HuH-7.5 (cell line): ENCODE data around the gene RTN4IP1.
"Not testable (repeated sequence)": the region's sequence is repeated elsewhere in the genome, so short reads cannot be mapped to it uniquely, and the experiment has no call there.

ENCODE experiments used
- DNase-seq: peaks from one replicate; pipeline ENCODE4 v3.0.0; 2011; ENCODE audit warnings: low spot score

Gene RTN4IP1

DNA sequence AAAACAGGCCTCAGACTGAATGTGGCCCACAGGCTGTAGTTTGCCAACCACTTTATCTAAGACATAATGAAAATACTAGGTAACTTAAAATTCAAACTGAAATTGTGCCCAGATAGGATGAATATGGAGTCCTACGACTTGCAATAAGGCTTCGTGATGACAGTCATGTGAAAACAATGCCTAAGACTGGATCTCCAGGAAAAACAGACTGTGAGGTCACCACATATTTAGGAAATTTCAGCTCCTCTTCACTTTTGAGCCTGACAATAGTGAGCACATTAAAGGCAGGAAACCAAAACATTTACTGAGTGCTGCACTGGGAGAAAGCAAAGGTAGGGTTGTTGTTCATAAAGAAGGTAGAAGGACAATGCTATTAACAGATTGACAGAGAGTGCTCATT is 50.0 kb downstream of the RTN4IP1 start:
- no peak for DNase-seq

GRCh38 chr6:106574741-106575458 is 54.4 kb downstream of the RTN4IP1 start:
- DNase-seq = no peak

GRCh38 chr6:106572875-106573585 is 56.3 kb downstream of the RTN4IP1 start:
- no peak for DNase-seq

- DNase-seq = no peak
Measured at GRCh38 chr6:106572436-106572835, 56.9 kb downstream of the RTN4IP1 start.

GRCh38 chr6:106569428-106569827 is 59.9 kb downstream of the RTN4IP1 start:
- DNase-seq = no peak

DNA sequence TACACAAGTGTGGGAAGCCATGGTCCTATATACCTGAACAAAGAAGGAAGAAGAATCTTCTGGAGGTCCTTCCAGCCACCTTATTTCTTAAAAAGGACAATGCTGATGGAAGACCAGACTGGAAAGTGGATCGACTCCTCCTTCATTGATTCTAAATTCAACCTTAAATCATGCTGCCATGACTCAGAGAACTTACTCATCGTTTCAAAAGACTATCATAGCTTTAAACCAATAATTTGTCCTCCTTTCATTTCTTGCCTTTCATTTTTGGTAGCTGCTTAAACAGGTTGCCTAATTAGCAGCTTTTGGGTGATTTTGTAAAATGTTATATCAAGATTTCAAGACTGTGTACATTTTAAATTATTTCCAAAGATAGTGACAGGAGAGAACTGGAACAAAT is 60.8 kb downstream of the RTN4IP1 start:
- no peak for DNase-seq

- no peak for DNase-seq
Measured at GRCh38 chr6:106564476-106564875, 64.8 kb downstream of the RTN4IP1 start.

DNA sequence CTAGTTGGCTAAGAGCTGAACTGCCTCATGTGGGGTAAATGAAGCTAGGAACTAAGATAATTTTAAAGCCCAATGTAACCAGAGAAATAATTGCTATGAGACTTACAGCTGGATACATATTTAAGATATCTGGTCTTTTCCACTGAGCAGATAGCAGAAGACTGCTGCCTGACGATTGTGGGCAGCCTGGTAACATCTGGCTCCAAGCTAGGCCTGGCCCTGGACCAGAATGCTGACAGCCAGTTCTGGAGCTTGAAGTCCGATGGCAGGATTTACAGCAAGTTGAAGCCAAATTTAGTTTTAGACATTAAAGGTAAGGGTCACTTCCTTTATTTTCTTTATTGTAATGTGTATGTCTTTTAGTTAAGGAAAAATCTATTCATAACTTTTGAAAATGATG is 65.7 kb downstream of the RTN4IP1 start:
- no peak for DNase-seq

GRCh38 chr6:106561686-106562405 is 67.5 kb downstream of the RTN4IP1 start:
- DNase-seq = no peak

DNA sequence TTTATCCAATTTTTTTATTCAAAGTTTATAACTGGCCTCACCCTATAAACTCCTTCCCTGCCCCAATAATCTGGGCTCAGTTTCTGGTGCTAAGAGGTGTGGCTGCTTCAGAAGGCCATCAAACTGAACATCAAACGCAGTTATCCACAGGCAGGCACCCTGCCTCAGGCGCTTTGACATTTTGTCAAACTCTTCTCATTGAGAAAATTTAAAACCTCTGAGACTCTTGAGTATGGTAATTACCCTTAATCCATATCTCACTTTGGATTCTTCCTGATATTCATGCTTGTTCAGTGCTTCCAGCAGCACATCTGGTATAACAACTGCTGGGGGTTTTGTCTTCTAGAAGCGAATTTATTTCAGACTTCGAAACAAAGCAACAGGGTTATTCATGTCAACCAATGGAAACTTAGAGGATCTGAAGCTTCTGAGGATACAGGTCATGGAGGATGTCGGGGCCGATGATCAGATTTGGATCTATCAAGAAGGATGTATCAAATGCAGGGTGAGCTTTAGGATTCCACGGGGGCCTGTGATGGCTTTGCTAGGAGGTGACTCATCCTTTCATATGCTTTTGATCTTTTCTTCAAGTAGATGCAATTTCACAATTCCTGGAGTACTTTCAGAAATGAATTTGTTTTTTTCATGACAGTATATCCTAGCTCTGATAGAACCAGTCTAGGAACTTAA is 68.2 kb downstream of the RTN4IP1 start:
- DNase-seq = no peak

- not testable (repeated sequence) for DNase-seq
Measured at GRCh38 chr6:106559659-106560058, 69.6 kb downstream of the RTN4IP1 start.

DNA sequence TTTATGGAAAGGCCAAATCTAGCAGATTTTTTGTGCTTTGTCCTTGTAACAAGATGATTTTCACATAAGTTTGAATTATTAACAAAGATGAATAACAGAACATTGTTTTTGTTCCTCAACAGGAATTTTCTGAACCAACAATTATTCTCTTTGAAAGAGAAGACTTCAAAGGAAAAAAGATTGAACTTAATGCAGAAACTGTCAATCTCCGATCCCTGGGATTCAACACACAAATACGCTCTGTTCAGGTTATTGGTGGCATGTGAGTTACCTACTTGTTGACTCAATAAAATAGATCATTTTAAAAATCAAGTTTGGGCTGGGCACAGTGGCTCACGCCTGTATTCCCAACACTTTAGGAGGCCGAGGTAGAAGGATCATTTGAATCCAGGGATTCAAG is 70.9 kb downstream of the RTN4IP1 start:
- no peak for DNase-seq

DNA sequence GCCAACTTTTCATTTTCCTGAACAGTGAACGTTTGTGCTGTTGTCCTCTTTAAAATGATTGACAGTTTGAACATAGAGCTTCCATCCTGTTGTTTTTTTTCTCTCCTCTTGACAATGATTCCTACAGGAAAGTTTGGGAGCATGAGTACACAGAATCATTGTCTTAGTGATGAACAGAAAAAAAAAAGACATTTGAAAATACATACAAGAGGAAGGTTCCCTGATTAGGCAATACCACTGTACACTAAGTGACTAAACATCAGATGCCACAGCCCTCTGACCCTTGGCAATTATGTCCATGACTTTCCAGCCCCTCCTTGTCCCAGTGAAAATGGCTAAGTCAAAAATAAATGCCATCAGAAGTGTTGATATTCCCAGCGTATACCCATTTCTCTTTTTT is 71.5 kb downstream of the RTN4IP1 start:
- DNase-seq = no peak

- DNase-seq = no peak
Measured at GRCh38 chr6:106556368-106556960, 72.8 kb downstream of the RTN4IP1 start.

DNA sequence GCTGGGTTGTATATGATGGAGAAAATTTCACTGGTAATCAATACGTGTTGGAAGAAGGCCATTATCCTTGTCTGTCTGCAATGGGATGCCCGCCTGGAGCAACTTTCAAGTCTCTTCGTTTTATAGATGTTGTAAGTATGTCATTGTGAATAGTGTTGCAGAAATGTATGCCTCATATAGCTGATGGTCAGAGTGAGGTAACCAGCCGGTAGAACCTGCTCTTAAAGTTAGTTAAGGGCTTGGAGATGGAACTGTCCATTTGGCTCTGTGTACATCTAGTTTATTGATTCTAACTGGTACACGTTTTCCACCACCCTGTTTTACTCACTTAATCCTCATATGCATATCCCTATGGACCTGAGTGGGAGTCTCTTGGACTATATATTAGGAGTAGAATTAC is 73.5 kb downstream of the RTN4IP1 start:
- no peak for DNase-seq

DNA sequence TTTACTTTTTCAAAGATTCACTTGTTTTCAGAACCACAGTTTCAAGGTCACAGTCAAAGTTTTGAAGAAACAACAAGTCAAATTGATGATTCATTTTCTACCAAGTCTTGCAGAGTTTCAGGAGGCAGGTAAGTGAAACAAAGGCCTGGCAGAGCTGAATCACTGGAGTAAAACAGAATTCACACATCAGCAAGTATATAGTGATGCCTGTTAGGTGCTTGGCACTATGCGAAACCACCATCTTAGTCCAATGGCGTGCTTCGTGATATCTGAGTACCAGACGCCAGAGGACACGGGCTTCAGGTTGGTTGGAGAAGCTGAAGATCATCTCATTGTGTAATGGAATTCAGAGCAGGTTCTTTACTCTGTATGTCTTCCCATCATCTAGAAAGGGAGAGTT is 75.9 kb downstream of the RTN4IP1 start:
- no peak for DNase-seq

GRCh38 chr6:106551155-106551554 is 78.1 kb downstream of the RTN4IP1 start:
- no peak for DNase-seq

DNA sequence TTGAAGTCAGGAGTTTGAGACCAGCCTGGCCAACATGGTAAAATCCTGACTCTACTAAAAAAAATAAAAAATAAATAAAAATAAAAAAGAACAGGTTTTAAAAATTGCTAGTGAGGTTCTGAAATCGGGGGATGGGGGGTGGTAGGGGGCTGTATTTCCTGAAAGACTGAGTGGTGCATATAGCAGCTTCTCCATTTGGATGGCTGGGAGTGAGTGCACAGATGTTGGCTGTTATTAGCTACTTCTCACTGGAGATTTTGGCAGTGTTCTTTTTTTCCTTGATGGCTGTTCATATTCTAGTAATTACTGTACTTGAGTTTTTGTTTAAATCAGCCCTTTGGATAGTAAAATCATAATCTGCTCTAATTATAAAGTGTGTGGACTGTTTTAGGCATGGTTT is 79.8 kb downstream of the RTN4IP1 start:
- no peak for DNase-seq

DNA sequence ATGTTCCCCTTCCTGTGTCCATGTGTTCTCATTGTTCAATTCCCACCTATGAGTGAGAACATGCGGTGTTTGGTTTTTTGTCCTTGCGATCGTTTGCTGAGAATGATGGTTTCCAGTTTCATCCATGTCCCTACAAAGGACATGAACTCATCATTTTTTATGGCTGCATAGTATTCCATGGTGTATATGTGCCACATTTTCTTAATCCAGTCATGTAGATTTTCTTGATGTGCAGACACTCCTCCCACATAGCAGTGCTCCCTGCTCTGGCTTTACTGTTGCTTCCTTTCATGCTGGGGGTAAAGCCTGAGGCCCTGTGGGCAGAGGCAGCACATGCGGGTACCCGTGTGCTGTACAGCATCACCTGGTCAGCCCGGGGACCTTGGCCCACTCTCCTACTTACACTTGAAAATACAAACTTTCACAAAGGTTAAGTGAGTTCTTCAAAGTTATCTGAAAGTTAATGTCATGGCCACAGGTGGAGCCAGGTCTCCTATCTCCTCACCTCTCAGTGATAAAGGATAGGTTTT is 80.3 kb downstream of the RTN4IP1 start:
- not testable (repeated sequence) for DNase-seq

GRCh38 chr6:106547601-106548453 is 81.5 kb downstream of the RTN4IP1 start:
- peak; percentile 24 for DNase-seq
